ENCODE results near the gene TBC1D4.
A peak's percentile ranks its signal among the peaks of the same experiment; 100 is the strongest.

The TBC1D4 gene

GRCh38 chr13:75371203-75371602 lies 110.8 kb downstream of the TBC1D4 start:
- TF ChIP-seq Cebpa-rat (IDR thresholded peaks at IDR 0.05): no peak
- H3K4me2 ChIP-seq: no peak overlapping the region
- H3K27me3 ChIP-seq: no peaks in the 10 kb centered on the region
- H3K4me1 ChIP-seq: peaks cover 44% of the 10 kb centered on the region
- no peak overlapping the region for H3K4me3 ChIP-seq
- no peaks in the 10 kb centered on the region for H3K9me3 ChIP-seq
- H3K9ac ChIP-seq: no peak overlapping the region
- no peaks in the 10 kb centered on the region for H3K36me3 ChIP-seq
- H3K27ac ChIP-seq: no peak overlapping the region
- H4K20me1 ChIP-seq: peaks cover 39% of the 10 kb centered on the region

GRCh38 chr13:75370774-75371173 lies 111.2 kb downstream of the TBC1D4 start:
- no peak overlapping the region for H3K9ac ChIP-seq
- no peak for TF ChIP-seq Cebpa-rat (IDR thresholded peaks at IDR 0.05)
- no peak overlapping the region for H3K4me3 ChIP-seq
- H4K20me1 ChIP-seq: peaks cover 36% of the 10 kb centered on the region
- H3K4me2 ChIP-seq: no peak overlapping the region
- no peaks in the 10 kb centered on the region for H3K36me3 ChIP-seq
- H3K27me3 ChIP-seq: no peaks in the 10 kb centered on the region
- no peaks in the 10 kb centered on the region for H3K9me3 ChIP-seq
- no peak overlapping the region for H3K27ac ChIP-seq
- peaks cover 48% of the 10 kb centered on the region for H3K4me1 ChIP-seq

- TF ChIP-seq Cebpa-rat (IDR thresholded peaks at IDR 0.05): no peak
- Histone ChIP-seq H3K9ac (no peak overlapping the region), H4K20me1 (peaks cover 28% of the 10 kb centered on the region), H3K36me3 (no peaks in the 10 kb centered on the region), H3K27ac (no peak overlapping the region), H3K4me1 (peaks cover 55% of the 10 kb centered on the region), H3K4me2 (no peak overlapping the region), H3K27me3 (no peaks in the 10 kb centered on the region), H3K4me3 (no peak overlapping the region), H3K9me3 (no peaks in the 10 kb centered on the region)
Observed at GRCh38 chr13:75369981-75370380, 112.0 kb downstream of the TBC1D4 start.

DNA sequence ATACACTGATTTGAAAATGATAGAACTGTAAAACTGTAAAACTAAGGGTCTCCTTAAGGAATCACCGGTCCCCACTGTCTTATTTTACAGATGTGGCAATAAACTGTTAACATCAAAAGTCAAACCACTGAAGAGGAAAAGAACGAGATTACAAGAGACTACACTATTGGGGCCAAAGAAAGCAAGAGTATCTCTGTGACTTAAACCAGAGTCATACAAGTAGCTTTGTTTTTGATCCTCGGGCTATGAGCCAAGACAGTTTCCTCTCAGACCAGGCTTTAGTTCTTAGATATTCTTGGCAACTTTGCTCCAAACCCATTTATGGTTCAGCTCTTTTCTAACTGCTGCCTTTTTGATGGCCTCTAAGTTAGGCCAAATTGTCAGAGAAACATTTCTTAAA lies 113.8 kb downstream of the TBC1D4 start:
- Histone ChIP-seq H4K20me1 (peaks cover 12% of the 10 kb centered on the region), H3K27ac (peak overlapping the region; percentile 42; the same call in 1 of the 2 replicates), H3K9me3 (no peaks in the 10 kb centered on the region), H3K9ac (peak overlapping the region; percentile 23; the same call in 1 of the 2 replicates), H3K4me2 (peak overlapping the region; percentile 82), H3K4me3 (no peak overlapping the region), H3K36me3 (no peaks in the 10 kb centered on the region), H3K4me1 (peaks cover 64% of the 10 kb centered on the region), H3K27me3 (no peaks in the 10 kb centered on the region)
- TF ChIP-seq Cebpa-rat (IDR thresholded peaks at IDR 0.05): no peak

- Histone ChIP-seq H3K4me2 (peak overlapping the region; percentile 82), H3K9ac (no peak overlapping the region; the same call in 1 of the 2 replicates)
Observed at GRCh38 chr13:75366380-75367280, 115.3 kb downstream of the TBC1D4 start.

DNA sequence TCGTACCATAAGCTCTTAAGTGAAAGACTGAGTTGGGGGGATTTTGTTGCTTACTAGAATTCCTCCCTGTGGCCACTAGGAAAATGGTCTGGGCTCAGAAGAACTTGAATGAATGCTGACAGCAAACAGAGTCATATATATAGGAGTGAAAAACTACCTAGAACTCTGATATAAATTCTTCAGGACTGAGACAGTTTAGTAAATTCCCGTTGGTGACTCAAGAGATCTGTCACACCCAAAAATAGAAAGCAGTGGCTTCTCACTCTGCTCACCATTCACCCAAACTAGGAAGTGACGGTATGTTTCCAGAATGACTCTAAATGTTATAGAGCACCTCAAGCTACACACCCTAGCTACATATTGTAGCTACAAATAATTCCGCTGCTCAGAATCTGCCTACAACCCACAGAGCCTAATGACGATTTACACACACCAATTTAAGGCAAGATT lies 116.2 kb downstream of the TBC1D4 start:
- peaks cover 11% of the 10 kb centered on the region for H3K36me3 ChIP-seq
- H3K4me2 ChIP-seq: peak overlapping the region; percentile 82
- no peak for TF ChIP-seq Cebpa-rat (IDR thresholded peaks at IDR 0.05)
- H3K27ac ChIP-seq: no peak overlapping the region
- peak overlapping the region; percentile 8; the same call in 1 of the 2 replicates for H3K4me3 ChIP-seq
- H3K9me3 ChIP-seq: no peaks in the 10 kb centered on the region
- no peaks in the 10 kb centered on the region for H4K20me1 ChIP-seq
- peak overlapping the region; percentile 12; the same call in 1 of the 2 replicates for H3K9ac ChIP-seq
- H3K27me3 ChIP-seq: no peaks in the 10 kb centered on the region
- H3K4me1 ChIP-seq: peaks cover 59% of the 10 kb centered on the region

More at GRCh38 chr13:75366380-75367280, 115.3 kb downstream of the TBC1D4 start:
- H3K27ac ChIP-seq: peak overlapping the region; percentile 42
- H3K27me3 ChIP-seq: no peaks in the 10 kb centered on the region
- peak overlapping the region; percentile 19; the same call in 1 of the 2 replicates for H3K4me3 ChIP-seq
- no peak for TF ChIP-seq Cebpa-rat (IDR thresholded peaks at IDR 0.05)
- H3K9me3 ChIP-seq: no peaks in the 10 kb centered on the region
- peaks cover 59% of the 10 kb centered on the region for H3K4me1 ChIP-seq
- peaks cover 9% of the 10 kb centered on the region for H3K36me3 ChIP-seq
- 0 out of 2 replicates have a peak, but pooled peaks cover 6% of the 10 kb centered on the region for H4K20me1 ChIP-seq

- H3K4me2 ChIP-seq: no peak overlapping the region
- no peak for TF ChIP-seq Cebpa-rat (IDR thresholded peaks at IDR 0.05)
- no peaks in the 10 kb centered on the region for H3K27me3 ChIP-seq
- H3K4me1 ChIP-seq: peaks cover 56% of the 10 kb centered on the region
- no peak overlapping the region for H3K9ac ChIP-seq
- H3K27ac ChIP-seq: no peak overlapping the region
- H3K9me3 ChIP-seq: no peaks in the 10 kb centered on the region
- no peaks in the 10 kb centered on the region for H4K20me1 ChIP-seq
- H3K36me3 ChIP-seq: peaks cover 11% of the 10 kb centered on the region
- no peak overlapping the region for H3K4me3 ChIP-seq
Observed at GRCh38 chr13:75364131-75364713, 117.7 kb downstream of the TBC1D4 start.

GRCh38 chr13:75363371-75363770 lies 118.6 kb downstream of the TBC1D4 start:
- H3K9ac ChIP-seq: no peak overlapping the region
- H4K20me1 ChIP-seq: no peaks in the 10 kb centered on the region
- no peak overlapping the region for H3K4me3 ChIP-seq
- no peak overlapping the region for H3K27ac ChIP-seq
- peaks cover 48% of the 10 kb centered on the region for H3K4me1 ChIP-seq
- TF ChIP-seq Cebpa-rat (IDR thresholded peaks at IDR 0.05): no peak
- H3K4me2 ChIP-seq: peak overlapping the region; percentile 39
- no peaks in the 10 kb centered on the region for H3K9me3 ChIP-seq
- H3K36me3 ChIP-seq: peaks cover 16% of the 10 kb centered on the region
- H3K27me3 ChIP-seq: no peaks in the 10 kb centered on the region

GRCh38 chr13:75362026-75362425 lies 119.9 kb downstream of the TBC1D4 start:
- Histone ChIP-seq H3K9me3 (no peaks in the 10 kb centered on the region), H3K27ac (no peak overlapping the region), H4K20me1 (no peaks in the 10 kb centered on the region), H3K9ac (no peak overlapping the region), H3K4me2 (no peak overlapping the region), H3K4me1 (peaks cover 34% of the 10 kb centered on the region), H3K4me3 (no peak overlapping the region), H3K27me3 (no peaks in the 10 kb centered on the region), H3K36me3 (peaks cover 22% of the 10 kb centered on the region)
- no peak for TF ChIP-seq Cebpa-rat (IDR thresholded peaks at IDR 0.05)

DNA sequence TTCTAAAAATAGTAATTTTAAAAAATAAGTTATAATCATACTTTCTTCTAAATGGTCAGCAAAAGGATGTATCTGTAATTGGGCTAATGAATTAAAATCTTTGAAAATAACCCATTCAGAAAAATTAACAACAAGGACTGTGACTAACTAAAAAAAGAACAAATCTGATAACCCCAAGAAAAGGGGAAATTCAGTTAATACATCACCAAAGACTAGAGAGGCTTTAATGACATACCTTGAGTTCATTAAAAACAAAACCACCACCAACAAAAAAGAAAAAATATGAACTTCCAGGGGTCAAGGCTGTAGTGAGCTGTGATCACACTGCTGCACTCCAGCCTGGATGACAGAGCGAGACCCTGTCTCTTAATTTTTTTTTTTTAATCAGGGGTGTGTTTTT lies 121.8 kb downstream of the TBC1D4 start:
- Histone ChIP-seq H3K27me3 (no peaks in the 10 kb centered on the region), H3K4me1 (peaks cover 16% of the 10 kb centered on the region), H3K27ac (no peak overlapping the region), H3K36me3 (peaks cover 36% of the 10 kb centered on the region), H3K9ac (no peak overlapping the region), H3K9me3 (no peaks in the 10 kb centered on the region), H3K4me2 (no peak overlapping the region), H3K4me3 (no peak overlapping the region), H4K20me1 (no peaks in the 10 kb centered on the region)
- no peak for TF ChIP-seq Cebpa-rat (IDR thresholded peaks at IDR 0.05)
